Renal cortex interstitium (tissue), 15 donors: Measurements from ENCODE around the gene ANXA3. TPM values are rescaled to one million over a fixed set of nuclear protein-coding genes. Genes with fewer than 3 reads are reported as not detected.
"Not testable (repeated sequence)": the region's sequence is repeated elsewhere in the genome, so short reads cannot be mapped to it uniquely, and the experiment has no call there.

ENCODE experiments used
- DNase-seq, 11 donors: peaks; one replicate each; pipeline ENCODE4 v3.0.0-alpha.2; 2013; ENCODE audit warnings: low read depth in 9 of 11, low spot score in 4 of 11; ENCODE audit errors: extremely low read depth in 1 of 11
- long read RNA-seq, 16 experiments: transcript quantifications; one replicate each; lab custom pipeline, GENCODE V29; 2026
- polyA plus RNA-seq, 3 donors: library from polyadenylated mRNA; unstranded; fragments of 120-200 nt; gene quantifications; one replicate each; pipeline ENCODE4 v1.2.1, GENCODE V29; 2013; ENCODE audit not compliant: insufficient read length in 3 of 3

Gene ANXA3, protein sequence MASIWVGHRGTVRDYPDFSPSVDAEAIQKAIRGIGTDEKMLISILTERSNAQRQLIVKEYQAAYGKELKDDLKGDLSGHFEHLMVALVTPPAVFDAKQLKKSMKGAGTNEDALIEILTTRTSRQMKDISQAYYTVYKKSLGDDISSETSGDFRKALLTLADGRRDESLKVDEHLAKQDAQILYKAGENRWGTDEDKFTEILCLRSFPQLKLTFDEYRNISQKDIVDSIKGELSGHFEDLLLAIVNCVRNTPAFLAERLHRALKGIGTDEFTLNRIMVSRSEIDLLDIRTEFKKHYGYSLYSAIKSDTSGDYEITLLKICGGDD
- polyA plus RNA-seq: 10 to 100 TPM; 44.5 to 54.0 (median 52.1) TPM
- long read RNA-seq, donor 1, transcript ANXA3-201 (13 exons, 1,657 nt): major isoform, 6 of 8 reads
- long read RNA-seq, donor 1, partial matches to known transcripts: 0 of 8 reads
- long read RNA-seq, donor 1, other reads (novel, unspliced or antisense): 0 of 8 reads
- long read RNA-seq, donor 2, transcript ANXA3-201 (13 exons, 1,657 nt): major isoform, 6 of 8 reads
- long read RNA-seq, donor 2, partial matches to known transcripts: 0 of 8 reads
- long read RNA-seq, donor 2, other reads (novel, unspliced or antisense): 0 of 8 reads
- long read RNA-seq, donor 3, transcript ANXA3-201 (13 exons, 1,657 nt): major isoform, 12 of 12 reads
- long read RNA-seq, donor 3, partial matches to known transcripts: 0 of 12 reads
- long read RNA-seq, donor 3, other reads (novel, unspliced or antisense): 0 of 12 reads
- long read RNA-seq, donor 4, transcript ANXA3-201 (13 exons, 1,657 nt): major isoform, 7 of 11 reads
- long read RNA-seq, donor 4, partial matches to known transcripts: 0 of 11 reads
- long read RNA-seq, donor 4, other reads (novel, unspliced or antisense): 0 of 11 reads
- long read RNA-seq, donor 5: 0 reads
- long read RNA-seq, donor 6, transcript ANXA3-201 (13 exons, 1,657 nt): major isoform, 9 of 14 reads
- long read RNA-seq, donor 6, partial matches to known transcripts: 0 of 14 reads
- long read RNA-seq, donor 6, other reads (novel, unspliced or antisense): 0 of 14 reads
- long read RNA-seq, donor 7, transcript ANXA3-201 (13 exons, 1,657 nt): major isoform, 15 of 17 reads
- long read RNA-seq, donor 7, partial matches to known transcripts: 0 of 17 reads
- long read RNA-seq, donor 7, other reads (novel, unspliced or antisense): 0 of 17 reads
- long read RNA-seq, donor 8: 0 reads
- long read RNA-seq, donor 9, transcript ANXA3-201 (13 exons, 1,657 nt): major isoform, 15 of 16 reads
- long read RNA-seq, donor 9, partial matches to known transcripts: 0 of 16 reads
- long read RNA-seq, donor 9, other reads (novel, unspliced or antisense): 0 of 16 reads
- long read RNA-seq, donor 10, transcript ANXA3-201 (13 exons, 1,657 nt): major isoform, 12 of 14 reads
- long read RNA-seq, donor 10, partial matches to known transcripts: 0 of 14 reads
- long read RNA-seq, donor 10, other reads (novel, unspliced or antisense): 0 of 14 reads
- long read RNA-seq, donor 11, partial matches to known transcripts: 0 of 5 reads
- long read RNA-seq, donor 11, other reads (novel, unspliced or antisense): 0 of 5 reads
- long read RNA-seq, donor 12, transcript ANXA3-201 (13 exons, 1,657 nt): major isoform, 6 of 6 reads
- long read RNA-seq, donor 12, partial matches to known transcripts: 0 of 6 reads
- long read RNA-seq, donor 12, other reads (novel, unspliced or antisense): 0 of 6 reads
- long read RNA-seq, donor 13: 0 reads
- long read RNA-seq, donor 14, transcript ANXA3-201 (13 exons, 1,657 nt): major isoform, 13 of 16 reads
- long read RNA-seq, donor 14, partial matches to known transcripts: 0 of 16 reads
- long read RNA-seq, donor 14, other reads (novel, unspliced or antisense): 0 of 16 reads
- long read RNA-seq, donor 15, transcript ANXA3-201 (13 exons, 1,657 nt): major isoform, 5 of 7 reads
- long read RNA-seq, donor 15, partial matches to known transcripts: 0 of 7 reads
- long read RNA-seq, donor 15, other reads (novel, unspliced or antisense): 0 of 7 reads
- long read RNA-seq, donor 16, transcript ANXA3-204 (4 exons, 832 nt): minor isoform, 6 of 32 reads
- long read RNA-seq, donor 16, transcript ANXA3-201 (13 exons, 1,657 nt): major isoform, 25 of 32 reads
- long read RNA-seq, donor 16, partial matches to known transcripts: 0 of 32 reads
- long read RNA-seq, donor 16, other reads (novel, unspliced or antisense): 0 of 32 reads

GRCh38 chr4:78551420-78552351 lies at the start of gene ANXA3:
Gene ANXA3, plus strand, starts transcription at chr4:78551770. Its CDS starts 2,704 bp downstream, at chr4:78554474.
- DNase-seq: no peak

DNA sequence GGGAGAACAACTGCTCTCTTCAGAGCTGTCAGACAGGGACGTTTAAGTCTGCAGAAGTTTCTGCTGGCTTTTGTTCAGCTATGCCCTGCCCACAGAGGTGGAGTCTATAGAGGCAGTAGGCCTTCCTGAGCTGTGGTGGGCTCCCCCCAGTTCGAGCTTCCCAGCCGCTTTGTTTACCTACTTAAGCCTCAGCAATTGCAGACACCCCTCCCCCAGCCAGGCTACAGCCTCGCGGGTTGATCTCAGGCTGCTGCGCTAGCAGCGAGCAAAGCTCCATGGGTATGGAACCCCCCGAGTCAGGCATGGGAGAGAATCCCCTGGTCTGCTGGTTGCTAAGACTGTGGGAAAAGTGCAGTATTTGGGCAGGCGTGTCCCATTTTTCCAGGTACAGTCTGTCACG lies 45.3 kb upstream of the ANXA3 start:
- DNase-seq: not testable (repeated sequence)

GRCh38 chr4:78509043-78509442 lies 42.5 kb upstream of the ANXA3 start:
- no peak for DNase-seq

DNA sequence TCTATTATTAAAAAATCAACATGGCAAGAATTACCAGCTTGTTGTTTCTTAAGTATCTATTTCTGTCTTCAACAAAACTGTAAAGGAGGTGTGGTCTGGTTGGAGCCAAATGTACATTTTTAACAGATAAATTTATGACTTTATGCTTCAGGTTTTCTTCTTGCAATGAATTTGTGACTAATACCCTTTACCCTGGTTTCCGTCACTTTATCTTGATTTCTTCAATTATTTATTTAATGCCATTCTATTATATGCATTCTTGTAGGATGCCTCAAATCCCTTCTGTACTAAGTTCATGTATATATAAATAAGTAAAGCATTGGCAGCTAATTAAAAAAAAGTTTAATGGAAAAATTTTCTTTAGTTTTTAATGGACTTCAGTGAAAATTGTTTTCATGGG lies 41.5 kb upstream of the ANXA3 start:
- no peak for DNase-seq

GRCh38 chr4:78510681-78511080 lies 40.9 kb upstream of the ANXA3 start:
- no peak for DNase-seq

GRCh38 chr4:78512357-78512920 lies 39.1 kb upstream of the ANXA3 start:
- DNase-seq: peak in 1 of 11 donors; percentile 5

DNA sequence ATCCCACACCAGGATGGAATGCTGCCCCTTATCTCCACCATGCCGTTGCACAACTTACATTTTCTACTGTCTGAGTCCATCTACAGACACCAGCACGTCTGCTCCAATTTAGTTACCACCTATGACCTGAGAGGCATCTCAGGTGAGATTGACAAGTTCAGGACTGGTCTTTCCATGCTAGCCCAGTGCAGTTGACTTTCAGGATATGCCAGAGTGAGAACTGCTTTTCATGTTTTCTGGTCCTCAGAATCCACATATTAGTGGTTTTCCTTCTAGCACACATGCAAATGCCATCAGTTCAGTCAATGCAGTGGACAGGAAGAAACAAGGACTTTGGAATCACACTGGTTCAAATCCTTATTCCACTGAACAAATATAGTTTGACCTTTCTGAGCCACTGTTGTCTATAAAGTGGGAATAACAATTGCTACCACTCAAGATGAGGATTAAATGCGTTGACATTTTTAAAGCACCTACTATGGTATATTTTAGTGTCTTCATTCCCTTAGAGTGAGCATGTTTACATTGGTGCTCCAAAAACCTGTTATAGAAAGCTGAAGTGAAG lies 38.1 kb upstream of the ANXA3 start:
- DNase-seq: no peak

- DNase-seq: peak in 6 of 11 donors; percentile 20 to 45 (median 36)
Measured at GRCh38 chr4:78517050-78517652, 34.4 kb upstream of the ANXA3 start.

- DNase-seq: no peak
Measured at GRCh38 chr4:78518561-78518960, 33.0 kb upstream of the ANXA3 start.

GRCh38 chr4:78519962-78520361 lies 31.6 kb upstream of the ANXA3 start:
- DNase-seq: no peak

DNA sequence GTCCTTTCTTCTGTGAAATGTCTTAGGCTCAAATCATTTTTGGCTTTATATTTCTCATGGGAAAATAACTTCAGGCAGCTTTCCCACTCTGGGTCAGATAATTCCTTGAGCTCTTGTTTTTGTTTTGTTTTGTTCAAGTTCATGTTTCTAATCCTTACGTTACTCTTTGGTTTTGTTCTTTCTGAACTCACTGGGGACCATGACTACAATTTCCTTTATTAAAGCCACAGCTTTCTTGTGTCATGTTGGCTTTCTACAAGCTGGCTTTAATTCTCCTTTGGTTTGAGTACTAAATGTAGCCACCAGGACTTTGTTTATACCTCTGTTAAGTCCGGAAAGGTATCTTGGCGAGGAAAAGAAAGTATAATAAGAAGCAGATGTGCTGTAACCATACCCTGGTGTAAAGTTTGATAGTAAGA lies 30.8 kb upstream of the ANXA3 start:
- no peak for DNase-seq

- no peak for DNase-seq
Measured at GRCh38 chr4:78524009-78524408, 27.6 kb upstream of the ANXA3 start.

GRCh38 chr4:78525559-78525958 lies 26.0 kb upstream of the ANXA3 start:
- no peak for DNase-seq

- no peak for DNase-seq
Measured at GRCh38 chr4:78527103-78527502, 24.5 kb upstream of the ANXA3 start.

- DNase-seq: no peak
Measured at GRCh38 chr4:78527555-78527954, 24.0 kb upstream of the ANXA3 start.
